ENCODE measurements around the gene BRD4.

The BRD4 gene

GRCh38 chr19:15252398-15253018, 79.8 kb downstream of the BRD4 start:
- no peak for TF ChIP-seq CTCF (IDR thresholded peaks at IDR 0.05; ENCODE audit: extremely low read depth, missing control alignments)
- DNase-seq (ENCODE audit: low spot score): no peak

GRCh38 chr19:15251749-15252397, 80.5 kb downstream of the BRD4 start:
- no peak for DNase-seq (ENCODE audit: low spot score)
- no peak for TF ChIP-seq CTCF (IDR thresholded peaks at IDR 0.05; ENCODE audit: extremely low read depth, missing control alignments)

- TF ChIP-seq CTCF (IDR thresholded peaks at IDR 0.05; ENCODE audit: extremely low read depth, missing control alignments): no peak
- DNase-seq (ENCODE audit: low spot score): no peak
Observed at GRCh38 chr19:15251010-15251748, 81.2 kb downstream of the BRD4 start.

- no peak for DNase-seq (ENCODE audit: low spot score)
- no peak for TF ChIP-seq CTCF (IDR thresholded peaks at IDR 0.05; ENCODE audit: extremely low read depth, missing control alignments)
Observed at GRCh38 chr19:15250640-15250993, 81.7 kb downstream of the BRD4 start.

- no peak for DNase-seq (ENCODE audit: low spot score)
- TF ChIP-seq CTCF (IDR thresholded peaks at IDR 0.05; ENCODE audit: extremely low read depth, missing control alignments): no peak
Observed at GRCh38 chr19:15249972-15250639, 82.2 kb downstream of the BRD4 start.

- DNase-seq (ENCODE audit: low spot score): no peak
- TF ChIP-seq CTCF (IDR thresholded peaks at IDR 0.05; ENCODE audit: extremely low read depth, missing control alignments): no peak
Observed at GRCh38 chr19:15249528-15249874, 82.8 kb downstream of the BRD4 start.

Measured in GM20000 (cell line).